Natural killer cell (primary cell): ENCODE results near the gene SSC5D. TPM values are rescaled to one million over a fixed set of nuclear protein-coding genes. Genes with fewer than 3 reads are reported as not detected.

Source experiments
- ATAC-seq, 3 donors: fragments of 150-1000 bp in 2 of 3; fragments of 200-7000 bp in 1 of 3; cut with Tn5 transposase; 1 replicate in 1 of 3; 2 replicates in 2 of 3; pipeline ENCODE4 v1.10.0; 2021; ENCODE audit warnings: mild to moderate bottlenecking in 2 of 3, moderate library complexity in 2 of 3
- DNase-seq, 2 donors: peaks; one replicate each; pipeline versions ENCODE4 v3.0.0 to v3.0.0-alpha.2; 2013 to 2021; ENCODE audit warnings: mixed read lengths in 1 of 2
- H3K27ac ChIP-seq: one replicate; pipeline ENCODE4 v1.5.1; 2013; ENCODE audit warnings: mild to moderate bottlenecking, low read length
- H3K27me3 ChIP-seq: one replicate; pipeline ENCODE4 v1.6.1; 2013; ENCODE audit warnings: low read length; ENCODE audit not compliant: control insufficient read depth, insufficient read depth
- H3K36me3 ChIP-seq: one replicate; pipeline ENCODE4 v1.6.1; 2013; ENCODE audit warnings: low read length; ENCODE audit not compliant: control insufficient read depth, insufficient read depth
- H3K4me1 ChIP-seq: one replicate; pipeline ENCODE4 v1.6.1; 2013; ENCODE audit warnings: low read length; ENCODE audit not compliant: control insufficient read depth, insufficient read depth
- H3K4me3 ChIP-seq: one replicate; pipeline ENCODE4 v1.5.1; 2013; ENCODE audit warnings: low read length
- H3K9me3 ChIP-seq: one replicate; pipeline ENCODE4 v1.6.1; 2013; ENCODE audit warnings: low read length; ENCODE audit not compliant: control insufficient read depth, insufficient read depth
- H3K27ac Mint-ChIP-seq, 2 donors: one replicate each; pipeline ENCODE4 v1.8.0; 2022; ENCODE audit warnings: mild to moderate bottlenecking in 2 of 2, mixed read lengths in 2 of 2, moderate library complexity in 1 of 2
- H3K27me3 Mint-ChIP-seq, 2 donors: one replicate each; pipeline ENCODE4 v1.8.0; 2022; ENCODE audit warnings: low read depth in 2 of 2, mixed read lengths in 2 of 2
- H3K36me3 Mint-ChIP-seq: one replicate; pipeline ENCODE4 v1.8.0; 2022; ENCODE audit warnings: mixed read lengths
- H3K4me1 Mint-ChIP-seq, 2 donors: one replicate each; pipeline ENCODE4 v1.8.0; 2022; ENCODE audit warnings: mixed read lengths in 2 of 2
- H3K4me3 Mint-ChIP-seq: one replicate; pipeline ENCODE4 v1.8.0; 2022; ENCODE audit warnings: mild to moderate bottlenecking, moderate library complexity, mixed read lengths
- H3K9me3 Mint-ChIP-seq, 2 donors: one replicate each; pipeline ENCODE4 v1.8.0; 2022; ENCODE audit warnings: mixed read lengths in 2 of 2
- CTCF ChIP-seq: fragments of 200-600 bp; IDR thresholded peaks from one replicate; pipeline ENCODE4 v1.8.0; 2022; ENCODE audit warnings: antibody characterized with exemption
- WGBS: methylation state at CpG from one replicate; pipeline ENCODE4 v1.1.7; 2013; ENCODE audit warnings: missing lambda C conversion rate; ENCODE audit not compliant: insufficient coverage; 5-methylcytosine and 5-hydroxymethylcytosine counted together
- intact Hi-C: fragments of 100-400 bp; cut with micrococcal nuclease; formaldehyde crosslinking; loops from one replicate; pipeline ENCODE4 v1.14.2; 2022
- total RNA-seq, 4 donors: library from RNA; stranded (reverse); fragments of 120-200 nt in 1 of 4; gene quantifications; one replicate each; pipeline versions ENCODE4 v1.2.3 to v1.2.4, GENCODE V29; 2013 to 2022

SSC5D gene
- total RNA-seq, 3 donors from 2014 or later (not counting 1 experiment from before 2014, with no cell fraction given), result 0.11 to 0.68 (median 0.58) TPM

- WGBS, result 3% methylated on average over 43 of the region's 43 CpGs
- peaks cover 11 to 25% of the 10 kb centered on the region in 2 donors for H3K4me1 Mint-ChIP-seq
- H3K9me3 Mint-ChIP-seq, result no peaks in the 10 kb centered on the region
- no peak for ATAC-seq
- intact Hi-C loops, result no loop called here
- Histone ChIP-seq H3K27me3 (peaks cover 42% of the 10 kb centered on the region), H3K4me3 (no peak within 1 kb of the TSS), H3K36me3 (no peaks in the 10 kb centered on the region), H3K9me3 (no peaks in the 10 kb centered on the region), H3K27ac (no peak within 1 kb of the TSS), H3K4me1 (peaks cover 22% of the 10 kb centered on the region)
- TF ChIP-seq CTCF, result no peak
- H3K4me3 Mint-ChIP-seq, result no peak within 1 kb of the TSS
- DNase-seq, result no peak
- peaks cover 8% of the 10 kb centered on the region for H3K36me3 Mint-ChIP-seq
- H3K27me3 Mint-ChIP-seq, result peaks cover 51 to 52% of the 10 kb centered on the region in 2 donors
- H3K27ac Mint-ChIP-seq, result no peak within 1 kb of the TSS
Observed at GRCh38 chr19:55443045-55443823, 45.0 kb upstream of the SSC5D start, which contains the start of gene SHISA7. Gene SHISA7, minus strand, starts transcription at chr19:55443300. Its CDS starts 437 bp downstream, at chr19:55442863.

GRCh38 chr19:55443824-55444480 lies 44.3 kb upstream of the SSC5D start:
- DNase-seq (no peak), ATAC-seq (no peak)
- intact Hi-C loops, result no loop called here
- Histone ChIP-seq H3K9me3 (no peaks in the 10 kb centered on the region), H3K27ac (no peak overlapping the region), H3K36me3 (no peaks in the 10 kb centered on the region), H3K4me3 (no peak overlapping the region), H3K27me3 (peaks cover 40% of the 10 kb centered on the region), H3K4me1 (peaks cover 22% of the 10 kb centered on the region)
- 37% methylated on average over 16 of the region's 18 CpGs for WGBS
- no peak overlapping the region for H3K27ac Mint-ChIP-seq
- no peak for TF ChIP-seq CTCF
- H3K36me3 Mint-ChIP-seq, result peaks cover 8% of the 10 kb centered on the region
- H3K4me1 Mint-ChIP-seq, result peaks cover 11 to 25% of the 10 kb centered on the region in 2 donors
- no peaks in the 10 kb centered on the region for H3K9me3 Mint-ChIP-seq
- no peak overlapping the region for H3K4me3 Mint-ChIP-seq
- H3K27me3 Mint-ChIP-seq, result peaks cover 45 to 48% of the 10 kb centered on the region in 2 donors

- H3K9me3 ChIP-seq, result no peaks in the 10 kb centered on the region
- no peak for TF ChIP-seq CTCF
- intact Hi-C loops, result no loop called here
- H3K27me3 ChIP-seq, result peaks cover 36% of the 10 kb centered on the region
- 46% methylated on average over 11 of the region's 11 CpGs for WGBS
- H3K4me3 ChIP-seq, result no peak overlapping the region
- Mint-ChIP-seq H3K27ac (no peak overlapping the region), H3K27me3 (peaks cover 38 to 42% of the 10 kb centered on the region in 2 donors), H3K4me3 (no peak overlapping the region), H3K4me1 (peaks cover 11 to 19% of the 10 kb centered on the region in 2 donors), H3K9me3 (no peaks in the 10 kb centered on the region), H3K36me3 (peaks cover 8% of the 10 kb centered on the region)
- H3K27ac ChIP-seq, result no peak overlapping the region
- no peak for DNase-seq
- H3K4me1 ChIP-seq, result peaks cover 22% of the 10 kb centered on the region
- no peak for ATAC-seq
- H3K36me3 ChIP-seq, result no peaks in the 10 kb centered on the region
Observed at GRCh38 chr19:55444646-55445045, 43.6 kb upstream of the SSC5D start.
